MM.1S (cell line): ENCODE measurements around the gene TRPV2.

ENCODE experiments used
- DNase-seq: peaks from one replicate; pipeline ENCODE4 v3.0.0-alpha.2; 2015
- H2AFZ ChIP-seq: fragments of 300-600 bp; sonication (generic); 2 replicates; pipeline ENCODE4 v1.6.0; 2016; ENCODE audit warnings: antibody characterized with exemption, low read length
- H3F3A ChIP-seq: fragments of 300-600 bp; sonication (generic); 2 replicates; pipeline ENCODE4 v1.6.1; 2016; ENCODE audit warnings: mild to moderate bottlenecking, antibody characterized with exemption, low read length, moderate library complexity, mixed read lengths; ENCODE audit not compliant: insufficient read depth
- H3K27ac ChIP-seq: fragments of 300-600 bp; sonication (generic); 2 replicates; pipeline ENCODE4 v1.5.1; 2016; ENCODE audit warnings: mild to moderate bottlenecking, low read length
- H3K27me3 ChIP-seq: fragments of 300-600 bp; sonication (generic); replicated peaks from 2 replicates; pipeline ENCODE4 v1.6.0; 2016; ENCODE audit warnings: low read length; ENCODE audit not compliant: insufficient read depth
- H3K36me3 ChIP-seq: fragments of 300-600 bp; sonication (generic); replicated peaks from 2 replicates; pipeline ENCODE4 v1.6.1; 2016; ENCODE audit warnings: mild to moderate bottlenecking, low read length, mixed read lengths; ENCODE audit not compliant: insufficient read depth
- H3K4me1 ChIP-seq: fragments of 300-600 bp; sonication (generic); 2 replicates; pipeline ENCODE4 v1.6.1; 2016; ENCODE audit warnings: low read length, mixed read lengths
- H3K4me2 ChIP-seq: fragments of 300-600 bp; sonication (generic); 2 replicates; pipeline ENCODE4 v1.6.0; 2016; ENCODE audit warnings: low read depth, low read length
- H3K4me3 ChIP-seq: fragments of 300-600 bp; sonication (generic); 2 replicates; pipeline ENCODE4 v1.5.1; 2016; ENCODE audit warnings: low read length, mixed read lengths
- H3K79me2 ChIP-seq: fragments of 300-600 bp; sonication (generic); 2 replicates; pipeline ENCODE4 v1.6.1; 2016; ENCODE audit warnings: mixed run types, low read length, mixed read lengths
- H3K9ac ChIP-seq: fragments of 300-600 bp; sonication (generic); 2 replicates; pipeline ENCODE4 v1.6.1; 2016; ENCODE audit warnings: low read length, mixed read lengths
- H3K9me2 ChIP-seq: fragments of 300-600 bp; sonication (generic); replicated peaks from 2 replicates; pipeline ENCODE4 v1.6.1; 2016; ENCODE audit warnings: mild to moderate bottlenecking, low read length, mixed read lengths; ENCODE audit not compliant: insufficient read depth
- H3K9me3 ChIP-seq: fragments of 300-600 bp; sonication (generic); replicated peaks from 2 replicates; pipeline ENCODE4 v1.6.1; 2016; ENCODE audit warnings: mild to moderate bottlenecking, low read length, mixed read lengths; ENCODE audit not compliant: insufficient read depth
- H4K20me1 ChIP-seq: fragments of 300-600 bp; sonication (generic); 2 replicates; pipeline ENCODE4 v1.6.1; 2016; ENCODE audit warnings: mild to moderate bottlenecking, low read length, moderate library complexity, mixed read lengths; ENCODE audit not compliant: insufficient read depth
- CTCF ChIP-seq: fragments of 300-600 bp; sonication (generic); IDR thresholded peaks from 2 replicates; pipeline ENCODE4 v1.5.1; 2016; ENCODE audit warnings: antibody characterized with exemption, low read length, mixed read lengths
- EZH2 ChIP-seq: fragments of 300-600 bp; sonication (generic); optimal IDR thresholded peaks from 2 replicates; pipeline ENCODE3; 2017; ENCODE audit warnings: low read depth, mild to moderate bottlenecking, antibody characterized with exemption, low read length, mixed read lengths
- EZH2phosphoT487 ChIP-seq: fragments of 300-600 bp; sonication (generic); IDR thresholded peaks from 2 replicates; pipeline ENCODE4 v1.6.1; 2018; ENCODE audit warnings: antibody characterized with exemption, low read length

The TRPV2 gene

GRCh38 chr17:16418685-16419068 lies 3.3 kb downstream of the TRPV2 start:
- H3K27ac ChIP-seq, result no peak overlapping the region

GRCh38 chr17:16419074-16419928 lies 3.9 kb downstream of the TRPV2 start:
- no peaks in the 10 kb centered on the region for H3K9me3 ChIP-seq
- H3K9ac ChIP-seq, result no peak overlapping the region
- TF ChIP-seq EZH2 (no peak), EZH2phosphoT487 (no peak), CTCF (no peak)
- H3K27ac ChIP-seq, result no peak overlapping the region
- no peak overlapping the region for H2AFZ ChIP-seq
- H3K36me3 ChIP-seq, result no peaks in the 10 kb centered on the region
- no peak overlapping the region for H3K4me3 ChIP-seq
- H3F3A ChIP-seq, result no peaks in the 10 kb centered on the region
- no peak for DNase-seq
- no peak overlapping the region for H3K4me2 ChIP-seq
- no peaks in the 10 kb centered on the region for H4K20me1 ChIP-seq
- H3K9me2 ChIP-seq, result no peaks in the 10 kb centered on the region
- H3K27me3 ChIP-seq, result no peaks in the 10 kb centered on the region
- H3K4me1 ChIP-seq, result no peaks in the 10 kb centered on the region
- peaks cover 15% of the 10 kb centered on the region for H3K79me2 ChIP-seq

More at GRCh38 chr17:16418685-16419068, 3.3 kb downstream of the TRPV2 start:
- no peak overlapping the region for H3K4me2 ChIP-seq
- no peaks in the 10 kb centered on the region for H3K9me3 ChIP-seq
- no peaks in the 10 kb centered on the region for H3K27me3 ChIP-seq
- no peaks in the 10 kb centered on the region for H4K20me1 ChIP-seq
- no peaks in the 10 kb centered on the region for H3K4me1 ChIP-seq
- H3K9me2 ChIP-seq, result no peaks in the 10 kb centered on the region
- no peaks in the 10 kb centered on the region for H3K36me3 ChIP-seq
- no peak for DNase-seq
- no peak for TF ChIP-seq CTCF
- TF ChIP-seq EZH2phosphoT487, result no peak
- TF ChIP-seq EZH2, result no peak
- H3K9ac ChIP-seq, result no peak overlapping the region
- H3F3A ChIP-seq, result no peaks in the 10 kb centered on the region
- no peak overlapping the region for H2AFZ ChIP-seq
- peaks cover 15% of the 10 kb centered on the region for H3K79me2 ChIP-seq
- no peak overlapping the region for H3K4me3 ChIP-seq

- peaks cover 15% of the 10 kb centered on the region for H3K79me2 ChIP-seq
These were observed 4.5 kb downstream of the TRPV2 start for GRCh38 chr17:16419929-16420271.

More at GRCh38 chr17:16419929-16420271, 4.5 kb downstream of the TRPV2 start:
- Histone ChIP-seq H4K20me1 (no peaks in the 10 kb centered on the region), H3K27me3 (no peaks in the 10 kb centered on the region), H3F3A (no peaks in the 10 kb centered on the region), H3K9ac (no peak overlapping the region), H3K4me2 (no peak overlapping the region), H3K4me1 (no peaks in the 10 kb centered on the region), H3K36me3 (no peaks in the 10 kb centered on the region), H3K4me3 (no peak overlapping the region), H3K27ac (no peak overlapping the region), H3K9me3 (no peaks in the 10 kb centered on the region), H3K9me2 (no peaks in the 10 kb centered on the region), H2AFZ (no peak overlapping the region)
- TF ChIP-seq EZH2phosphoT487 (no peak), CTCF (no peak), EZH2 (no peak)
- no peak for DNase-seq
